HG03039 (cell line): ENCODE results near the gene FEM1C.
"Not testable (repeated sequence)": the region's sequence is repeated elsewhere in the genome, so short reads cannot be mapped to it uniquely, and the experiment has no call there.

Source experiments
- ATAC-seq: cut with Tn5 transposase; IDR thresholded peaks from one replicate; pipeline ENCODE4 v1.9.1; 2021; ENCODE audit warnings: mild to moderate bottlenecking, moderate library complexity; ENCODE audit not compliant: unreplicated experiment

Gene FEM1C

DNA sequence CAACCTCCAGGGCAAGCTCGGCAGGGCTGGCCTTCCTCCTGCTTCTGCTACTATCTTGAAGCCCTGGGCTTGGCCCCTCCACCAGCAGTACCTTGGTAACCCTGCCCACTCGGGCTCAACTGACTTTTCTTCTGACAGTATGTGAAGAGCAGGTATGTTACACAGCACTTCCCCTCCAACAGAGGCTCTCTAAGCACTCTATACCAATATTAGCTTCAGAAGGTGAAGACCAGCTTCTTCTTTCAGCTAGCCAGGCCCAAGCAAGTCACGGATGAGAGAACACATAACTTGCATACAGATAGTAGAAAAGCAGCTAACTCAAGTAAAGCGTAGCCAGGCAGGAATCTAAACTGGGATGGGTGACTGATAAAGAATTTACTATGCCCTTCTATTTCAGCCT is 64.3 kb downstream of the FEM1C start:
- ATAC-seq = no peak

DNA sequence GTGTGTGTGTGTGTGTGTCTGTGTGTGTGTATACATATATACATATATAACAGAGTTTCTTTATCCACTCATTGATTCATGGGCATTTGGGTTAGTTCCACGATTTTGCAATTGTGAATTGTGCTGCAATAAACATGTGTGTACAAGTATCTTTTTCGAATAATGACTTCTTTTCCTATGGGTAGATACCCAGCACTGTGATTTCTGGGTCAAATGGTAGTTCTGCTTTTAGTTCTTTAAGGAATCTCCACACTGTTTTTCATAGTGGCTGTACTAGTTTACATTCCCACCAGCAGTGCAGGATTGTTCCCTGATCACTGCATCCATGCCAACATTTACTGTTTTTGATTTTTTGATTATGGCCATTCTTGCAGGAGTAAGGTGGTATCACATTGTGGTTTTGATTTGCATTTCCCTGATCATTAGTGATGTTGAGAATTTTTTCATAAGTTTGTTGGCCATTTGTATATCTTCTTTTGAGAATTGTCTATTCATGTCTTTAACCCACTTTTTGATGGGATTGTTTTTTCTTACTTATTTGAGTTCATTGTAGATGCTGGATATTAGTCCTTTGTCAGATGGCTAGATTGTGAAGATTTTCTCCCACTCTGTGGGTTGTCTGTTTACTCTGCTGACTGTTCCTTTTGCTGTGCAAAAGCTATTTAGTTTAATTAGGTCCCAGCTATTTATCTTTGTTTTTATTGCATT is 65.3 kb downstream of the FEM1C start:
- not testable (repeated sequence) for ATAC-seq

DNA sequence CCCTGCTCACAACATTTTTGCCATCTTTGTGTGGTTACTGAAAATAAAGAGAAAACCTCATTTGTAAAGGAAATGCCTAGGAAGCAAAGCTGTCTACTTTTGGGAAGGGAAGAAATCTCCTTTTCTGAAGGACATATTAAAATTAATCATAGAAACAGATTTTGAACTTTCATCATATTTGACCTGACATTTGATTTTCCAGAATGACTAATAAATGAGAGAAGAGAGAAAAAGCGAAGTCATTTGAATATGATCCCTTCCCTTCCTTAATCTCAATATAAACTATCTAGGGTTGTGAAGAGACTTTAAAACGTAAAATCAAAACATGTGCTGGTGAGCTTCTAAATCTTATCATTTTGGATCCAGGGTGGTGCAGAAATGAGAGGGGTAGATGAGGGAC is 66.3 kb downstream of the FEM1C start:
- ATAC-seq = no peak

DNA sequence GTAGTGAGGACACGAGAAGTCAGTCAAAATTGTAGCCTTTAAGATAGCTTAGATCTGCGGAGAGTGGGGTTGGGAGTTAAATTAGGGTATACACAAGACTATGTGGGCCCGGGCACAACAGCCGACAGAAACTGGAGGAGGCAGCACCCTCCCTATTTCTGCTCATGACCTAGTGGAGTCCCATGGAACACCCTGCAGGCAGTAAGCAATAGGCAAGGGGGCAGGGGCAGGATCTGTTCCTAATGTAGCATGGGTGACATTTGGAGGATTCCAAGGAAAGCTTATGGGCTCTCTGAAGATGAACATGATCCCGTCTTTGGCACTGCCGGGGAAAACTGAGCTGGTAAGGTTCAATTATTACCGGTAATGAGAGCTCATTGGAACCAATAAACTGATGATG is 67.0 kb downstream of the FEM1C start:
- ATAC-seq = no peak

DNA sequence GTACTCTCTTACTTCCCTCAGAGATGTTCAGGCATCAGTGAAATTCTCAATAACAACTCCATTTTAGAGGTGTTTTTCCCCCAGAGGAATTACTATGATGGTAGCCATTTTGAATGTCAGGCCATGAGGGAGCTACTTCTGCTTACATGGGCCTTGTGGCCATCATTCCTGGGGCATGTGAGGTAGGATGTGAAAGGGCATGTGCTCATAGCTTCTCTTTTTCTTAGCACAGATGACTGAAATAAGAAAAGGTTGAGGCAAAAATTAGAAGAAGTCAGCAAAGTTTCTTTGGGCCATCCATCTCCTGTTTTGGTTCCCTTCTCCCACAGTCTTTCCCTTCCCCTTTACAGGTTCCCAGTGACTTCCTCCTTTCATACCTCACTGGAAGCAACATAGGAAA is 68.8 kb downstream of the FEM1C start:
- no peak for ATAC-seq

DNA sequence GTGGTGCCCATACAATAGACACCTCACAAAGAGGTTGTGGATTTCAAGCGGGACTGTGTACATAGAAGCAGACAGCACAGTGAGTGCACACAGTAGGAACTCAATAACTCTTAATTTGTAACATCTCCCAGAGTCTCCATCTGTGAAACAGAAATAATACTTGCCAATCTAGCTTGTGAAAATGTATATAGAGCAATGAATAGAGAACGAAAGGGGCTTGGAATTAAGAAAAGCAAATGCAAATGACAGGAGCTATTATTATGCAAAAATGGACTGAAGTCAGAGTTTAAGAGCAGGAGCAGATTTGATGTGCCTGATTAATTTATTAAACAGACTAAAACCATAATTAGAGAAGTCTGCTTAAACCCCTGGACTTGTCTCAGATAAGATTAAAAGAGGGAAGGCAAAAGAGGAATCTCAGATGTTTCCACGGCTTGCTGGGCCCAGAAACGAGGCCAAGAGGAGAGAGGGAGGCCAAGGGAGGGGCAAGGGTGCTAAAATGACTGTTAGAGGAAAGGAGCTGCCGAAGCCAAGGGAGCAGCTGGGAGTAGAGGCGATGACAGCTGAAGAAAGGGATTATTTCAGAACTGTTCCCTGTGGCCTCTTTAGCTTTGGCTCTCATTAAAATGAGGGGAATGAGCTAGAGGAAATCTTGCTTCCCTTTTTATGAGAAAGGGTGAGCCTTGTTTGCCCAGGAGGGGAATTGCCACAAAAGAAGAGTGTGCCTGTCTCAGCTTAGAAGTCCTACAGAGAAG is 72.1 kb downstream of the FEM1C start:
- no peak for ATAC-seq

DNA sequence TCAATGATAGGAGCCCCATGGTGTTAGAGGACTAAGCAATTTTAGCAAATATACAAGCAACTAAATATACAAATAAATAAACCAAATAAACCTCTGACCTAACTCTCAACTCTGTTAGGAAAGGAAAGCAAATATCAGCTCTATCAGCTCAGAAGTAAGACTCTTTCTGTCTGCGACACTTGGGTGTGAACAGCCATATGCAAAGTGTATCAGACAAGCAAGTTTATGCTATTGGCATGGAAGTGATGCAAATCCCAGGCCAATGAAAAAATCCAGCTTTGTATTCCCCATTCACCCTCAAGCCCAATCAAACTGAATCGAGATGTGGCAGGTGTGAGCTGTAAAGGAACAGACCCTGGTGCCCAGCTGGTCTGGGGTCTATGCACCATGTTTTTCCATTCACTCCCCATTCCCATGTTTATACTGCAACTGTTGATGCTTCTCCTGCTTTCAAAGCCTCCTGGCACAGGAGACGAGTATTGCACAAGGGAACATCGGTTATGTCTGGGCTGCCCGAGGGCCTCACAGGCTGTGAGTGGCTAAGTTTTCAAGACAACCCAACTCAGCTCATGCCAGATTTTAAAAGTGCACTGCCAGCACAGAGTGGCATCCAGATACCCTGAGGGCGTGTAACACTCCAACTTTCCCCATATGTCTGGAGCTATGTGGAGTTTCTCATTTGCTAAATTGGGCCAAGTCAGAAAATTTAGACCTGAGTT is 73.1 kb downstream of the FEM1C start:
- no peak for ATAC-seq

DNA sequence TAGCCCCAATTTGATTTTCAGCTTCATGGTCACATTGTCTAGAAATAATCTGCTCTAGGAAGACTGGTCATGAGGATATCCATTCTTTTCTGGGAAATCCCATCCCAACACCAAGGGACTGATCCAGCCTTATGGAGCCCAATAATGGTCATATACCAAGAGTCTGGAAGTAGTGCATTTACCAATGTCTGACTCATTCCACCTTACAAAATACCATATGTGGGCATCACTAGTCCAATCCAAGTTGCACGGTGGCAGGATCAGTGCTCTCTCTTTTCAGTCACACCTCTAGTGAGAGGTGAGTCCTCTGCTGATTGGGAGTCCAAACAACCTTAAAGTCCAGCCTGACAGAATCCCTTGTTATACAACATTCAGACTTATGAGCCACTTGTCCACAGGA is 73.7 kb downstream of the FEM1C start:
- no peak for ATAC-seq
